H1 (cell line): ENCODE data around the gene RIPK4. TPM values are rescaled to one million over a fixed set of nuclear protein-coding genes. Genes with fewer than 3 reads are reported as not detected.

Source experiments
- CBX8 ChIP-seq: fragments of 300-800, 300-1000 bp; sonication (generic); IDR thresholded peaks from 2 replicates; pipeline ENCODE4 v1.7.1; 2016; ENCODE audit warnings: low read depth, low read length, borderline replicate concordance
- EZH2 ChIP-seq: fragments of 200-600 bp; sonication (generic); IDR thresholded peaks from 2 replicates; pipeline ENCODE4 v1.7.1; 2012; ENCODE audit warnings: low read depth, mild to moderate bottlenecking, moderate library complexity, low read length, inconsistent platforms; ENCODE audit not compliant: severe bottlenecking
- GABPA ChIP-seq: IDR thresholded peaks from 2 replicates; pipeline ENCODE4 v1.6.1; 2011; ENCODE audit warnings: mild to moderate bottlenecking, low read length, moderate library complexity, borderline replicate concordance; ENCODE audit not compliant: insufficient read depth
- KDM4A ChIP-seq: IDR thresholded peaks from one replicate; pipeline ENCODE4 v1.7.1; 2012; ENCODE audit warnings: low read depth, mild to moderate bottlenecking, moderate library complexity, low read length, inconsistent platforms; ENCODE audit not compliant: severe bottlenecking
- PHF8 ChIP-seq: fragments of 200-600 bp; sonication (generic); conservative IDR thresholded peaks from 2 replicates; pipeline ENCODE4 v1.7.1; 2012; ENCODE audit warnings: low read depth, mild to moderate bottlenecking, inconsistent platforms, low read length, moderate library complexity
- POLR2A ChIP-seq, 2 experiments: IDR thresholded peaks; 1 replicate in 1 of 2; 2 replicates in 1 of 2; pipeline ENCODE4 v1.6.1; 2011; ENCODE audit warnings: low read depth in 2 of 2, low read length in 2 of 2, mild to moderate bottlenecking in 2 of 2; ENCODE audit errors: control extremely low read depth in 1 of 2
- SP1 ChIP-seq: IDR thresholded peaks from 2 replicates; pipeline ENCODE4 v1.6.1; 2011; ENCODE audit warnings: low read depth, low read length
- TAF1 ChIP-seq: IDR thresholded peaks from 2 replicates; pipeline ENCODE4 v1.6.1; 2011; ENCODE audit warnings: mild to moderate bottlenecking, low read depth, low read length
- polyA plus RNA-seq, 7 experiments: library from polyadenylated mRNA; depleted of rRNA in 3 of 7; stranded (reverse) in 5 of 7; unstranded in 2 of 7; fragments of >200 nt in 5 of 7; fragments of 200-250 nt in 2 of 7; gene quantifications; 1 replicate in 5 of 7; 2 replicates in 1 of 7; 4 replicates in 1 of 7; pipeline versions ENCODE4 v1.2.1 to v1.2.3, GENCODE V29; 2011 to 2013; ENCODE audit warnings: missing spikeins in 2 of 7, mixed read lengths in 2 of 7
- total RNA-seq: library from RNA; stranded (reverse); fragmentation: NEBNext Ultra II Directional; extraction: Animal tissue kit (Norgen Biotek cat#: 25700); gene quantifications from 2 replicates; pipeline ENCODE4 v1.2.1, GENCODE V29; 2021

Gene RIPK4
- total and polyA plus RNA-seq, 2 of the 8 experiments (the other 6 are each of a cell fraction or from before 2014, with no cell fraction given), result 2.7 to 5.6 TPM

GRCh38 chr21:41765973-41766882, 624 bp downstream of the RIPK4 start (continued):
- peak; percentile 75 for TF ChIP-seq EZH2
- TF ChIP-seq CBX8, result no peak
- TF ChIP-seq SP1, result no peak
- no peak for TF ChIP-seq PHF8
- TF ChIP-seq KDM4A, result peak; percentile 16
- TF ChIP-seq TAF1, result no peak
- TF ChIP-seq GABPA, result 0 out of 2 replicates have a peak, but pooled peaks have one; percentile 37
- TF ChIP-seq POLR2A (IDR thresholded peaks at IDR 0.05; ENCODE audit: control extremely low read depth in 1 of 2, low read depth in 2 of 2, low read length in 2 of 2), result no peak; a peak in 1 of 3 replicates
